ENCODE data around the gene SLC7A8. TPM values are rescaled to one million over a fixed set of nuclear protein-coding genes. Genes with fewer than 3 reads are reported as not detected.

SLC7A8 gene
- total RNA-seq, 3 donors from 2014 or later (not counting 1 experiment from before 2014, with no cell fraction given): 0.42 to 1.2 (median 1.0) TPM

GRCh38 chr14:23177181-23177580, 6.3 kb downstream of the SLC7A8 start:
- H3K4me3 Mint-ChIP-seq: no peak overlapping the region
- no peaks in the 10 kb centered on the region for H3K36me3 ChIP-seq (ENCODE audit: control insufficient read depth, insufficient read depth, low read length)
- no peak for ATAC-seq
- no peaks in the 10 kb centered on the region for H3K9me3 ChIP-seq (ENCODE audit: control insufficient read depth, insufficient read depth, low read length)
- H3K4me3 ChIP-seq (ENCODE audit: low read length): no peak overlapping the region
- no peak overlapping the region for H3K27ac Mint-ChIP-seq
- H3K27me3 ChIP-seq (ENCODE audit: control insufficient read depth, insufficient read depth, low read length): peaks cover 13% of the 10 kb centered on the region
- no peaks in the 10 kb centered on the region for H3K36me3 Mint-ChIP-seq
- no peaks in the 10 kb centered on the region for H3K4me1 ChIP-seq (ENCODE audit: control insufficient read depth, insufficient read depth, low read length)
- no peaks in the 10 kb centered on the region for H3K4me1 Mint-ChIP-seq
- intact Hi-C loops (cut with micrococcal nuclease): no loop called here
- H3K27me3 Mint-ChIP-seq (ENCODE audit: low read depth in 2 of 2): peaks cover 22 to 26% of the 10 kb centered on the region in 2 donors
- no peak for TF ChIP-seq CTCF (IDR thresholded peaks at IDR 0.05)
- H3K9me3 Mint-ChIP-seq: no peaks in the 10 kb centered on the region
- WGBS (ENCODE audit: insufficient coverage): 18% methylated on average over 1 of the region's 2 CpGs
- no peak overlapping the region for H3K27ac ChIP-seq (ENCODE audit: low read length)
- no peak for DNase-seq

DNA sequence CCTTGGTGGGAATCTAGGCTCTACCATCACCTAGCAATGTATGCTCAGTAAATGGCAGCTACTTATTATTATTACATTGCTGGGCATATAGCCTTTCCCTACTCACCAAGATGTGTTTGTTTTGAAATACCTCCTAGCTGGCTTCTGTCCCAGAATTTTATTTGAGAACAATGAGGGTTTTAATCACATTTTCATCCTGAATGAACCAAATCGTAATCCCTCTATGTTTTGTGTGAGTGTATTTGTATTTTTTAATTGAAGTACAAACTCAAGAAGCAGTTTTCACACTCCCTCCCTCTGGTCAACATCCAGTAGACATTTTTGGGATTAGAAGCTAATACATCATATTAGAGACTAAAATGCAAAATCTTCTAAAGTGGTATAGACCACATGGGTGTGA, 7.6 kb downstream of the SLC7A8 start:
- Mint-ChIP-seq H3K27me3 (ENCODE audit: low read depth in 2 of 2) (peaks cover 15 to 23% of the 10 kb centered on the region in 2 donors), H3K27ac (no peak overlapping the region), H3K4me3 (no peak overlapping the region), H3K9me3 (no peaks in the 10 kb centered on the region), H3K36me3 (no peaks in the 10 kb centered on the region), H3K4me1 (no peaks in the 10 kb centered on the region)
- Histone ChIP-seq H3K27me3 (ENCODE audit: control insufficient read depth, insufficient read depth, low read length) (no peaks in the 10 kb centered on the region), H3K4me1 (ENCODE audit: control insufficient read depth, insufficient read depth, low read length) (no peaks in the 10 kb centered on the region), H3K36me3 (ENCODE audit: control insufficient read depth, insufficient read depth, low read length) (no peaks in the 10 kb centered on the region), H3K4me3 (ENCODE audit: low read length) (no peak overlapping the region), H3K27ac (ENCODE audit: low read length) (no peak overlapping the region), H3K9me3 (ENCODE audit: control insufficient read depth, insufficient read depth, low read length) (no peaks in the 10 kb centered on the region)
- WGBS (ENCODE audit: insufficient coverage): no CpG with 5 or more reads among the region's 1 CpG
- intact Hi-C loops (cut with micrococcal nuclease): no loop called here
- no peak for TF ChIP-seq CTCF (IDR thresholded peaks at IDR 0.05)
- no peak for DNase-seq
- ATAC-seq: no peak

DNA sequence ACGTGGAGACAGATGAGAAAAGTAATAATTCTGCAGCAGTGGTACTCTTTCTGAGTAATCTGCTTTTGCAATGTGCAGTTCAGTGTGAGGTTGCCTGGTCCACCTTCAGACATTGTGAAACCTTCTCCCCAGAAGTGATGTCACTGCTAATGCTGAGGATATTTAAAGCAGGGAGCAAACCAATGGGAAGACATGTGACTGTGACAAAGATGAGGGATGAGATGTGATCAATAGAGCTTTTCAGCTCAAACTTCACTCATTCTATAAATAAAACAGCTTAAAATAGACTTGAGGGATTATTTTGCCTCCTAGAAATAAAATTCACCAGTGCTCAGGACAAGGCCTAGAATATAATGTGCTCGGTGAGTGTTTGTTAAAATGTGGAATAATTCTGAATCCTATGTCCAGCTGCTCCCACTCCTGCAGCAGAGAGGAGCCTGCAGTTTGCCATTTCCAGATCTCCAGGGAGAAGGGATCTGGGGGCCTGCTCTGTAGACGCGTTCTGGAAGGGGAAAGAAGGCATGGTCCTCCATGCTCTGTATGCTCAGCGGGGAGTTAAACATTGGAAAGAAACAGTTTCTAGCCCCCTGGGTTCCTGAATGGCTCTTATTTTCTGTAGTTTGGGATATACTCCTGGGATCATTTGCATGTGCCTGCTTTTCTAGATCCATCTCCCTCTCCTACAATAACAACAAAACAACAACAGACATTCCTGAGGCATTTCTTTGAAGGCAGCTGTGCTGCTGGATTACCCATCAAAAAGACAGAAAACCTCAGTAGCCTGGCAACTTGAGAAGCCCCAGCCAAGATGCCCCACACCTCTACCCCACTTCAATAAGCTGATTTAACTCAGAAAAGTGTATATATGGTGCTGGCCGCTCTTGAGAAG, 8.9 kb downstream of the SLC7A8 start:
- Mint-ChIP-seq H3K36me3 (no peaks in the 10 kb centered on the region), H3K9me3 (no peaks in the 10 kb centered on the region), H3K4me1 (no peaks in the 10 kb centered on the region), H3K4me3 (no peak overlapping the region), H3K27ac (no peak overlapping the region), H3K27me3 (ENCODE audit: low read depth in 2 of 2) (peaks cover 7 to 15% of the 10 kb centered on the region in 2 donors)
- no peaks in the 10 kb centered on the region for H3K9me3 ChIP-seq (ENCODE audit: control insufficient read depth, insufficient read depth, low read length)
- no peak for DNase-seq
- H3K36me3 ChIP-seq (ENCODE audit: control insufficient read depth, insufficient read depth, low read length): no peaks in the 10 kb centered on the region
- 90% methylated on average over 6 of the region's 6 CpGs for WGBS (ENCODE audit: insufficient coverage)
- no peak for TF ChIP-seq CTCF (IDR thresholded peaks at IDR 0.05)
- no peak for ATAC-seq
- H3K27me3 ChIP-seq (ENCODE audit: control insufficient read depth, insufficient read depth, low read length): no peaks in the 10 kb centered on the region
- intact Hi-C loops (cut with micrococcal nuclease): no loop called here
- no peaks in the 10 kb centered on the region for H3K4me1 ChIP-seq (ENCODE audit: control insufficient read depth, insufficient read depth, low read length)
- no peak overlapping the region for H3K4me3 ChIP-seq (ENCODE audit: low read length)
- H3K27ac ChIP-seq (ENCODE audit: low read length): no peak overlapping the region

Data from natural killer cell (primary cell).